ENCODE results near the gene LCAT. TPM values are rescaled to one million over a fixed set of nuclear protein-coding genes. Genes with fewer than 3 reads are reported as not detected.

The LCAT gene
- total and polyA plus RNA-seq, 4 donors, result 45.7 to 201 (median 113) TPM

DNA sequence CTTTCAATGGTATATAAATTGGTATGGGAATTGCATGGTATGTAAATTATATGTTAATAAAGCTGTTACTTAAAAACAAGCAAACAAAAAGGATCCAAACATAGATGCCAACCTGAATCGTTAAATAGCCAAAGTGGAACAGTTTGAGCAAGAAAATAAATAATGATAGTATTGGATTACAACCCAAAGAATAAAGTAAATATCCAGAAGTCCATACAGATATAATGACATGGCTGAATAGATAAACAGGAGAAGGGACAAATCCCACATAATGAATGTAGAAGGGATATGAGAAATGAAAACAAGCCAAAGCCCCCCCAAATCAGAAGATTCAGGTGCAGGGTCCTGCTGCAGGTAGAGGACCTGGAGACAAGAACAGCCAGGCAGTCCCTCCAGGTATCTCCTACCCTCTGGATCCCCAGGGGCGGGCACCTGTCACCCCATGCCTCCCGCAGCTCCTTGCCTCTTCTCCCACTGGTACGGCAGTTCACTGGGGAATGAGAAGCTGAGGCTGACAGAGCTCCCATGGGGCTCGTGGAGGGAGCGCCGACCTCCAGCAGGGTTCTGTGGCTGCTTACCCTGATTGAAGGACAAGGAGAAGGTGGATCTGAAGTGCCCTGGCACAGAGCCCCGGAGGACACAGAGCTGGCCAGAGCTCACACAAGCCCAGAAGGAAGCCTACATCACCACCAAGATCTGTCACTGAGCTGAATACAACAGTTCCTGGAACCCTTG lies 9.9 kb upstream of the LCAT start:
- WGBS, result 75% methylated on average over 8 of the region's 8 CpGs
- Histone ChIP-seq H3K4me1 (ENCODE audit: control insufficient read depth in 4 of 4, insufficient read depth in 4 of 4, low read length in 3 of 4) (peaks cover 10 to 32% (median 27%) of the 10 kb centered on the region in 4 donors), H3K9ac (ENCODE audit: low read depth in 1 of 2, low read length in 2 of 2) (no peak overlapping the region), H3K27ac (ENCODE audit: low read depth in 1 of 2, low read length in 2 of 2) (peak overlapping the region; percentile 90 to 96), H3K27me3 (ENCODE audit: control insufficient read depth in 4 of 4, insufficient read depth in 4 of 4, low read length in 3 of 4) (no peaks in the 10 kb centered on the region), H3K36me3 (ENCODE audit: control insufficient read depth in 4 of 4, insufficient read depth in 3 of 4, low read depth in 1 of 4, low read length in 3 of 4) (peaks cover 5 to 45% (median 19%) of the 10 kb centered on the region in 4 donors), H3K9me3 (ENCODE audit: control insufficient read depth in 4 of 4, low read length in 3 of 4) (no peaks in the 10 kb centered on the region), H3K4me3 (ENCODE audit: low read depth in 1 of 3, low read length in 3 of 3) (no peak overlapping the region)
- TF ChIP-seq HNF4A (conservative IDR thresholded peaks at IDR 0.05), result peak; percentile 47 to 68
- TF ChIP-seq, protein P1, sequence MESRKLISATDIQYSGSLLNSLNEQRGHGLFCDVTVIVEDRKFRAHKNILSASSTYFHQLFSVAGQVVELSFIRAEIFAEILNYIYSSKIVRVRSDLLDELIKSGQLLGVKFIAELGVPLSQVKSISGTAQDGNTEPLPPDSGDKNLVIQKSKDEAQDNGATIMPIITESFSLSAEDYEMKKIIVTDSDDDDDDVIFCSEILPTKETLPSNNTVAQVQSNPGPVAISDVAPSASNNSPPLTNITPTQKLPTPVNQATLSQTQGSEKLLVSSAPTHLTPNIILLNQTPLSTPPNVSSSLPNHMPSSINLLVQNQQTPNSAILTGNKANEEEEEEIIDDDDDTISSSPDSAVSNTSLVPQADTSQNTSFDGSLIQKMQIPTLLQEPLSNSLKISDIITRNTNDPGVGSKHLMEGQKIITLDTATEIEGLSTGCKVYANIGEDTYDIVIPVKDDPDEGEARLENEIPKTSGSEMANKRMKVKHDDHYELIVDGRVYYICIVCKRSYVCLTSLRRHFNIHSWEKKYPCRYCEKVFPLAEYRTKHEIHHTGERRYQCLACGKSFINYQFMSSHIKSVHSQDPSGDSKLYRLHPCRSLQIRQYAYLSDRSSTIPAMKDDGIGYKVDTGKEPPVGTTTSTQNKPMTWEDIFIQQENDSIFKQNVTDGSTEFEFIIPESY (IDR thresholded peaks at IDR 0.05), result no peak
- peak; percentile 41 for TF ChIP-seq SP1 (IDR thresholded peaks at IDR 0.05)
- no peak for TF ChIP-seq TAF1 (conservative IDR thresholded peaks at IDR 0.05)
- TF ChIP-seq GABPA (IDR thresholded peaks at IDR 0.05 in 1 of 2, conservative IDR thresholded peaks at IDR 0.05 in 1 of 2), result no peak
- TF ChIP-seq RXRA (IDR thresholded peaks at IDR 0.05), result peak in 1 of 2 donors; percentile 22
- TF ChIP-seq, protein P2, sequence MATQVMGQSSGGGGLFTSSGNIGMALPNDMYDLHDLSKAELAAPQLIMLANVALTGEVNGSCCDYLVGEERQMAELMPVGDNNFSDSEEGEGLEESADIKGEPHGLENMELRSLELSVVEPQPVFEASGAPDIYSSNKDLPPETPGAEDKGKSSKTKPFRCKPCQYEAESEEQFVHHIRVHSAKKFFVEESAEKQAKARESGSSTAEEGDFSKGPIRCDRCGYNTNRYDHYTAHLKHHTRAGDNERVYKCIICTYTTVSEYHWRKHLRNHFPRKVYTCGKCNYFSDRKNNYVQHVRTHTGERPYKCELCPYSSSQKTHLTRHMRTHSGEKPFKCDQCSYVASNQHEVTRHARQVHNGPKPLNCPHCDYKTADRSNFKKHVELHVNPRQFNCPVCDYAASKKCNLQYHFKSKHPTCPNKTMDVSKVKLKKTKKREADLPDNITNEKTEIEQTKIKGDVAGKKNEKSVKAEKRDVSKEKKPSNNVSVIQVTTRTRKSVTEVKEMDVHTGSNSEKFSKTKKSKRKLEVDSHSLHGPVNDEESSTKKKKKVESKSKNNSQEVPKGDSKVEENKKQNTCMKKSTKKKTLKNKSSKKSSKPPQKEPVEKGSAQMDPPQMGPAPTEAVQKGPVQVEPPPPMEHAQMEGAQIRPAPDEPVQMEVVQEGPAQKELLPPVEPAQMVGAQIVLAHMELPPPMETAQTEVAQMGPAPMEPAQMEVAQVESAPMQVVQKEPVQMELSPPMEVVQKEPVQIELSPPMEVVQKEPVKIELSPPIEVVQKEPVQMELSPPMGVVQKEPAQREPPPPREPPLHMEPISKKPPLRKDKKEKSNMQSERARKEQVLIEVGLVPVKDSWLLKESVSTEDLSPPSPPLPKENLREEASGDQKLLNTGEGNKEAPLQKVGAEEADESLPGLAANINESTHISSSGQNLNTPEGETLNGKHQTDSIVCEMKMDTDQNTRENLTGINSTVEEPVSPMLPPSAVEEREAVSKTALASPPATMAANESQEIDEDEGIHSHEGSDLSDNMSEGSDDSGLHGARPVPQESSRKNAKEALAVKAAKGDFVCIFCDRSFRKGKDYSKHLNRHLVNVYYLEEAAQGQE (IDR thresholded peaks at IDR 0.05), result no peak
- no peak for TF ChIP-seq NR2F2 (IDR thresholded peaks at IDR 0.05)
- TF ChIP-seq RAD21 (IDR thresholded peaks at IDR 0.05), result no peak
- peak; percentile 75 for TF ChIP-seq FOXA2 (IDR thresholded peaks at IDR 0.05)
- peak in 1 of 2 donors; percentile 9 for TF ChIP-seq JUND (IDR thresholded peaks at IDR 0.05)
- DNase-seq (ENCODE audit: low spot score), result no peak

DNA sequence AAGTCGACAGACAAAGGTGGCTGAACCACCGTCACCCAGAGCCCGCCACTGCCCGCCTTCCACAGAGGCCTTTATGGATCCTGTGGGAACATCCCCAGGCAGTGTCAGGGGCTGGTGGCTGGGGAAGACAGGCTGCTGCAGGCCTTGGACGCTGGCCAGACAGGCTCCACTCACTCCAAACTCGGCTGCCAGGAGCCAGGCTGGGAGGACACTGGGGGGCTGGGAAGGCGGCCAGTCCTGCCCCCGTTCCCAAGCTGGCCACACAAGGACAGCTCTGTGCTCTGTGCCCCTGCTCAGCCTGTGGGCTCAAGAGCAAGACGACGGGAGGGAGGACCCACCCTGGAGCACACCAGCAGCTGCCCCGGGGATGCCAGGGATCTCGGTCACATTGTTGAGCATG lies 7.6 kb upstream of the LCAT start:
- Histone ChIP-seq H3K27ac (ENCODE audit: low read depth in 1 of 2, low read length in 2 of 2) (no peak overlapping the region), H3K4me1 (ENCODE audit: control insufficient read depth in 4 of 4, insufficient read depth in 4 of 4, low read length in 3 of 4) (peaks cover 10 to 32% (median 27%) of the 10 kb centered on the region in 4 donors), H3K9me3 (ENCODE audit: control insufficient read depth in 4 of 4, low read length in 3 of 4) (no peaks in the 10 kb centered on the region), H3K27me3 (ENCODE audit: control insufficient read depth in 4 of 4, insufficient read depth in 4 of 4, low read length in 3 of 4) (no peaks in the 10 kb centered on the region), H3K4me3 (ENCODE audit: low read depth in 1 of 3, low read length in 3 of 3) (no peak overlapping the region), H3K9ac (ENCODE audit: low read depth in 1 of 2, low read length in 2 of 2) (no peak overlapping the region), H3K36me3 (ENCODE audit: control insufficient read depth in 4 of 4, insufficient read depth in 3 of 4, low read depth in 1 of 4, low read length in 3 of 4) (peaks cover 7 to 53% (median 18%) of the 10 kb centered on the region in 4 donors)
- WGBS, result 73% methylated on average over 12 of the region's 12 CpGs
- TF ChIP-seq SP1 (IDR thresholded peaks at IDR 0.05), result no peak
- TF ChIP-seq, protein P3, sequence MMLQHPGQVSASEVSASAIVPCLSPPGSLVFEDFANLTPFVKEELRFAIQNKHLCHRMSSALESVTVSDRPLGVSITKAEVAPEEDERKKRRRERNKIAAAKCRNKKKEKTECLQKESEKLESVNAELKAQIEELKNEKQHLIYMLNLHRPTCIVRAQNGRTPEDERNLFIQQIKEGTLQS (IDR thresholded peaks at IDR 0.05), result no peak
- TF ChIP-seq, protein P4, sequence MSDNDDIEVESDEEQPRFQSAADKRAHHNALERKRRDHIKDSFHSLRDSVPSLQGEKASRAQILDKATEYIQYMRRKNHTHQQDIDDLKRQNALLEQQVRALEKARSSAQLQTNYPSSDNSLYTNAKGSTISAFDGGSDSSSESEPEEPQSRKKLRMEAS (IDR thresholded peaks at IDR 0.05), result no peak
- TF ChIP-seq RXRA (IDR thresholded peaks at IDR 0.05), result no peak
- no peak for TF ChIP-seq EGR1 (IDR thresholded peaks at IDR 0.05; ENCODE audit: low read depth in 2 of 2)
- TF ChIP-seq YY1 (IDR thresholded peaks at IDR 0.05), result no peak
- no peak for TF ChIP-seq FOXA1 (IDR thresholded peaks at IDR 0.05)
- no peak for TF ChIP-seq FOXA2 (IDR thresholded peaks at IDR 0.05)
- TF ChIP-seq HNF4A (conservative IDR thresholded peaks at IDR 0.05), result no peak
- TF ChIP-seq, protein P1 (IDR thresholded peaks at IDR 0.05), result no peak
- no peak for TF ChIP-seq HNF4G (IDR thresholded peaks at IDR 0.05)
- TF ChIP-seq, protein P5, sequence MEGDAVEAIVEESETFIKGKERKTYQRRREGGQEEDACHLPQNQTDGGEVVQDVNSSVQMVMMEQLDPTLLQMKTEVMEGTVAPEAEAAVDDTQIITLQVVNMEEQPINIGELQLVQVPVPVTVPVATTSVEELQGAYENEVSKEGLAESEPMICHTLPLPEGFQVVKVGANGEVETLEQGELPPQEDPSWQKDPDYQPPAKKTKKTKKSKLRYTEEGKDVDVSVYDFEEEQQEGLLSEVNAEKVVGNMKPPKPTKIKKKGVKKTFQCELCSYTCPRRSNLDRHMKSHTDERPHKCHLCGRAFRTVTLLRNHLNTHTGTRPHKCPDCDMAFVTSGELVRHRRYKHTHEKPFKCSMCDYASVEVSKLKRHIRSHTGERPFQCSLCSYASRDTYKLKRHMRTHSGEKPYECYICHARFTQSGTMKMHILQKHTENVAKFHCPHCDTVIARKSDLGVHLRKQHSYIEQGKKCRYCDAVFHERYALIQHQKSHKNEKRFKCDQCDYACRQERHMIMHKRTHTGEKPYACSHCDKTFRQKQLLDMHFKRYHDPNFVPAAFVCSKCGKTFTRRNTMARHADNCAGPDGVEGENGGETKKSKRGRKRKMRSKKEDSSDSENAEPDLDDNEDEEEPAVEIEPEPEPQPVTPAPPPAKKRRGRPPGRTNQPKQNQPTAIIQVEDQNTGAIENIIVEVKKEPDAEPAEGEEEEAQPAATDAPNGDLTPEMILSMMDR (IDR thresholded peaks at IDR 0.05; ENCODE audit: low read depth, low read length, missing input control), result no peak
- no peak for TF ChIP-seq RAD21 (IDR thresholded peaks at IDR 0.05)
- TF ChIP-seq TAF1 (conservative IDR thresholded peaks at IDR 0.05), result no peak
- TF ChIP-seq NR2F2 (IDR thresholded peaks at IDR 0.05), result no peak
- DNase-seq (ENCODE audit: low spot score), result no peak

Measured in liver (tissue), 9 donors.